Esophagus mucosa (tissue), 1 donor: ENCODE data around the gene ZDHHC19. TPM values are rescaled to one million over a fixed set of nuclear protein-coding genes. Genes with fewer than 3 reads are reported as not detected.
"Not testable (repeated sequence)": the region's sequence is repeated elsewhere in the genome, so short reads cannot be mapped to it uniquely, and the experiment has no call there.

ENCODE experiments used
- ATAC-seq: fragments of 200-7000 bp; cut with Tn5 transposase; one replicate; pipeline ENCODE4 v1.9.1; 2020
- total RNA-seq: library from RNA; stranded (reverse); gene quantifications from one replicate; pipeline ENCODE4 v1.2.4, GENCODE V29; 2023
- donor health status: DM: yes; HTN: yes; CAD: no.

ZDHHC19 gene
- total RNA-seq, 1 donor from 2014 or later: not detected

- peak; percentile 18 for ATAC-seq
Observed at GRCh38 chr3:196202516-196202970, 8.7 kb downstream of the ZDHHC19 start.

DNA sequence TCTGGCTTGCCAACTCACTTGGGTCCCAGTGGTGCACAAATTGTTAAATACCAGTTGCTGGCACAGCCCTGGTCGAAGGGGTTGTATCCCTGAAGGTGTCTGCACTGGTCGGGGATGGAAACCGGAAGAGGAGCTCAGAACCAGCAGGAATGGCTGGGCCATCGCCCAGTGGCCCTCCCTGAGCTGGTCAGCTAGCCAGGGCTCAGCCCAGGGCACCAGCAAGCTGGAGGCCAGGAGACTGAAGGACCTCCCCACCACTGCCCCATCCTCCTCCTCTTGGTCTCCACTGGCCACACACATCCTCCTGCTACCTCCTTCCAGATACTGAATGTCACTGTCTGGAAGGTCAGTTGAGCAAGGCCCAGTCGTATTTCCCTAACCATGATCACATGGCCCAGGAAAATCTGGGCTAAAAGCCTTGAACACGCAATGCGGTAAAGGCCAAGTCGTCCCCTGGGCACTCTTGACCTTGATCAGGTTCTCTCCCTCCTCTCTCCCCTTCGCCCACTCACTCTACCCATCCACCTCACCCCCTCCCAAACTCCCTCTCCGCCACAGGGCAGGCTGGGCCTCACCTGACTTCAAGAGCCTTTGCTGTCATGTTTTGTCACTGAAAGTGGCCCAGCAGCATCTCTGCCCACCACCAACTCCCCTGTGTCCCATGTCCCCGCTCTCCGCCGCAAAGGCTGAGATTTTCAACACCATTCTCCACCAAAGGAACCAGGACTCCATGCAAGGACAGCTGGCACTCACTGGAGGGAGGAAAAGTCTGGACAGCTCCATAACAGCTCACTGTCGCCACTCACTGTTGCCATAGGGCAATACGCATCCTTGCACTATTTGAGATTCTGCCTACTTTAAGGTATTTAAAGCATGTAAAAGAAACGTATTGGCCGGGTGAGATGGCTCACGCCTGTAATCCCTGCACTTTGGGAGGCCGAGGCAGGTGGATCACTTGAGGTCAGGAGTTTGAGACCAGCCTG is 12.1 kb downstream of the ZDHHC19 start:
- ATAC-seq: no peak

GRCh38 chr3:196198081-196198675 is 13.0 kb downstream of the ZDHHC19 start:
- ATAC-seq: no peak

GRCh38 chr3:196197524-196197923 is 13.7 kb downstream of the ZDHHC19 start:
- no peak for ATAC-seq

DNA sequence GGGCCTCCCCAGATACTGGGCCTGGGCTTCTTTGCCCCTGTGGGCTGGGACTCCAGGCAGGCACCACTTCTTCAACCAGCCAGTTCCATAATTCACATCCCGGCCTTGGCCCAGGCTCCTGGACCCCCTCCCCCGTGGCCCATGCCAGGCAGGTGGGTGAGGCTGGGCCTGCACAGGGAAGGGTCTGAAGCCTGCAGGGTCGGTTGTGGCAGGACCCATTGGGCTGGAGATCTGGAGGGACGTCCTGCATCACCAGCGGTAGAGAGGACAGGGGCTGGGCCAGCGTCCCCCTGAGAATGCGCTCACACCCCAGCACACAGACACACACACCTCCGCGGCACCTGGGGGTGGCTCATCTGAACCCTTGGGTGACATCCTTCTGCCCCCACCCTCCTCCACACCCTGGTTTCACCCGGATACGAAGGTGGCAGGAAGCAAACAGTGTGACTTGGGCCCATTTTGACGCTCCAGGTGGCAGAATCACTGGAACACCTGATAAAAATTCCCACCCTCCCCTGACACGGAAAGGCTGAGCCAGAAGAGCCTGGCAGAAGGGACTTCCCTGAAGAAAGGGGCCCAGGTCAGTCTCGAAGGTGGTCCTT is 15.4 kb downstream of the ZDHHC19 start:
- ATAC-seq: no peak

GRCh38 chr3:196194542-196194915 is 16.7 kb downstream of the ZDHHC19 start:
- ATAC-seq: no peak

DNA sequence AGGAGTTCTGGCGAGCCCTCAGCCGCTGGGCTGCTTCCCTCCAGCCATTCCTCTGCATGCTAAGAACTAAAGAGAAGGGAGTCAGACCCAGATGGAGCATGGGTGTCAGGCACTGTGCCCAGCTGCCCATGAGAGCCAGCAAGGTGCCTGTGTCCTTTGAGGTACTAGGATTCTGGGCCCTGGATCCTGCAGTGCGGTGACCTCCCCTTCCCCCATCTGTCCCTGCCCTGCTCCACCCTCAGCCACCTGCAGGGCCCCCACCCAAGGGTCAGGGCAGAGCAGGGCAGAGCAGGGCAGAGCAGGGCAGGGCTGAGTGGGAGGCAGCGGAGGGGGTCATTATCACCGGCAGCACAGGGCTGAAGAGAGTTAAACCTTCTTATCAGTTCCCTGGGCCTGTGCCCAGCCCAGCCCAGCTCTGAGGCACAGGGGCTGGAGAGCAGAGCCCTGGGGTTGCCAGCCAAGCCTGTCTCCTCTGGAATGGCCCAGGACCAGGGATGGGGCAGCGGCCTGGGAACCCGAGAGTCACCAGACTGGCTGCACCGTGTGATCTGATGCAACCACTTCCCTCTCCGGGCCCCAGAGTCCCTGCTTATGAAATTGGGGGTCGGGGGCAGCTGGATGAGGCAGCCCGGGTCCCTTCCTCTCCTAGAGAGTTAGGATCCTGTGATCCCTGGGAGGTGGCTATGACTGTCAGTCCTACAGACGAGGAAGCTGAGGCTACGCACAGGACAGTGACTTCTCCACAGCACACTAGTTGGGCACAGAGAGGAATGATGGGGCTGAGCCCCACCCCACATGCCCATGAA is 17.3 kb downstream of the ZDHHC19 start:
- ATAC-seq: no peak

GRCh38 chr3:196193133-196193735 is 18.0 kb downstream of the ZDHHC19 start:
- ATAC-seq: no peak

- peak; percentile 40 for ATAC-seq
Observed at GRCh38 chr3:196192524-196193051, 18.6 kb downstream of the ZDHHC19 start.

DNA sequence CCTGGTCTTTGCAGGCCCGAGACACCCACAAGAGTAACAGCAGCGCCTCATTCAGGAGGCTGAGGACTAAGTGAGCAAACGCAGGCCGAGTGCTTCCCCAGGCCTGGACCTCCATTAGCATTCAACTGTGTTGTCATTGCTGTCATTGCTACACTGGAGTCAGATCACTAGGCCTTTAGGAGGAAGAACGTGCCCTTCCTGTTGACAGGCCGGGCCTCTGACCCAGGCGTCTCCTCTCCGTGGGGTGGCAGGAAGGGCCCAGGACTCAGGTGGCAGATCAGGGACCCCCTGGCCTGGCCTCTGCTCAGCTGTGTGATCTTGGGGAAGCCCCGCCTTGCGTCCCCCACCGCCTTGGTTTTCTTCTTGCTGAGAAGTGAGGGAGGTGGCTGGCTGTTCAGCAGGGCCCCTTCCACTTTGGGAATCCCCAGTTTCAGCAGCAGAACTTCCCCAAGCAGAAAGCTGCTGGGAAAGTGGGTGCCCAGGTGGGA is 19.1 kb downstream of the ZDHHC19 start:
- ATAC-seq: peak; percentile 11

- no peak for ATAC-seq
Observed at GRCh38 chr3:196189566-196190347, 21.4 kb downstream of the ZDHHC19 start.

DNA sequence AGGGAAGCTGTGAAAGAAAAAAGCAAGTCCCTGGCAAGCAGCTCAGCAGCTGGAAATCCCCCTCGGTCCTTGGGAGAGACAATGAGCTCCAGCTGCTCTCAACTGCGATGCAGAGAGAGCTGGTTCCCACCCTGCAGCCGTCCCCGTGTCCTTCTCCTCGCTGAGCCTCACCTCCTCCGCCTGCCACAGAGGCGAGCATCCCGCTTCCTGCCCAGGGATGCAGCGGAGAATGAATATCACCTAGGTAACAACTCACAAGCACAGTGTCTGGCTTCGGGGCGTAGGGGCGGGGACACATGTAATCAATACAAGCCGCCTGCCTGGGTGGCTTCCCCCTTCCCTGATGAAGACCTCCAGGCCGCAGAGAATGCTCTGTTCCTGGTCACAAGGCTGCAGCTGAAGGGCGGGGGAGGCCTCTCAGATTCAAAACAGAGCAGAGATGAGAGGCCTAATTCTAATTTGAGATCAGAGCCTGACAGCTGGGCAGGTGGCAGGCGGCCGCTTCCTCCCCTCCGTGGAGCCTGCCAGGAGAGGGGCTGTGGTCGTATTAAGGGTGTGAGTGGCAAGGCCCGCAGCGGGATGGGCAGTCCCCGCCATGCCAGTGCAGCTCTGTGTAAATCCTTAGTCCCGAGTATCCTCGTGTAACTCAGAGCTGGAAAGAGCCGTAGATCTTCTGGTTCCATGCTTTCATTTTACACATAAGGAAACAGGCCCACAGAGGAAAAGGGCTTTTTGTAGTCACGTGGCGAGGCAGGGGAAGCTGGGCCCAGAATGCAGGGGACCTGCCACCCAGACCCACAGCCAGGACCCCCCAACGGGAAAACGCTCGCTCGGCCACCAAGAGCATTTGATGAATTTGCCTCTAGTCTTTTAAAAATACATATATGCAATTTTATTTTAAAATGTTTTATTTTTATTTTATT is 24.3 kb downstream of the ZDHHC19 start:
- no peak for ATAC-seq

GRCh38 chr3:196184881-196185280 is 26.3 kb downstream of the ZDHHC19 start:
- no peak for ATAC-seq

DNA sequence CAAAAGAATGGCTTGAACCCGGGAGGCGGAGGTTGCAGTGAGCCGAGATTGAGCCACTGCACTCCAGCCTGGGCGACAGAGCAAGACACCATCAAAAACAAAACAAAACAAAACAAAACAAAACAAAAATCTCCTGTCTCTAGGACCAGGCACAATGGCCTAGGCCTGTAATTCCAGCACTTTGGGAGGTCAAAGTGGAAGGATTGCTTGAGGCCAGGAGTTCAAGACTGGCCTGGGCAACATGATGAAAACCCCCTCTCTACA is 27.1 kb downstream of the ZDHHC19 start:
- not testable (repeated sequence) for ATAC-seq

GRCh38 chr3:196181127-196181546 is 30.1 kb downstream of the ZDHHC19 start:
- no peak for ATAC-seq

- ATAC-seq: no peak
Observed at GRCh38 chr3:196180346-196180745, 30.9 kb downstream of the ZDHHC19 start.

- ATAC-seq: peak; percentile 81
Observed at GRCh38 chr3:196179380-196180308, 31.6 kb downstream of the ZDHHC19 start.

- no peak for ATAC-seq
Observed at GRCh38 chr3:196178993-196179379, 32.2 kb downstream of the ZDHHC19 start.

- ATAC-seq: no peak
Observed at GRCh38 chr3:196177967-196178366, 33.2 kb downstream of the ZDHHC19 start.
